ENCODE results near the gene SEC14L5. TPM values are rescaled to one million over a fixed set of nuclear protein-coding genes. Genes with fewer than 3 reads are reported as not detected.
"Not testable (repeated sequence)": the region's sequence is repeated elsewhere in the genome, so short reads cannot be mapped to it uniquely, and the experiment has no call there.

SEC14L5 gene
- polyA plus RNA-seq, 3 donors from 2014 or later = not detected

DNA sequence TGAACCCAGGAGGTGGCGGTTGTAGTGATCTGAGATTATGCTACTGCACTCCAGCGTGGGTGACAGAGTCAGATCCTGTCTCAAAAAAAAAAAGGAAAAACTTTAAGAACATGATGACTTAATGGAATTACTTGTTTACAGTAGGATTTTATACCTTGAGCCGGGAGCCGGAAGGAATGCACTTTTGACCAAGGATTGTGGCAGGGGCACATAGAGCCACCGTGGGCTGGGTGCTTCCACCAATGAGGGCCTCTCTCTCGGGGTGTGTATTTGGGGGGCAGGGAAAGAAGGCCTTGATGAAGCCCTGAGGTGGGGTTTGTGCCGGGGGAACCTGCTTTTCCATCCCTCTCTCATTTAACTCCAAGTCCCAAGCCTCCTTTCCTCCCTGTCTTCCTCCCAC lies 82.3 kb downstream of the SEC14L5 start:
- Mint-ChIP-seq H3K27me3 (ENCODE audit: low read depth in 3 of 3) (peaks cover 0 to 1% (median 0%) of the 10 kb centered on the region in 3 donors), H3K9me3 (no peaks in the 10 kb centered on the region), H3K36me3 (peaks cover 0 to 4% (median 0%) of the 10 kb centered on the region in 3 donors), H3K27ac (peak overlapping the region in 1 of 6 donors; percentile 69), H3K4me3 (no peak overlapping the region), H3K4me1 (no peaks in the 10 kb centered on the region)
- no peak for DNase-seq

- Mint-ChIP-seq H3K27me3 (ENCODE audit: low read depth in 3 of 3) (peaks cover 0 to 1% (median 0%) of the 10 kb centered on the region in 3 donors), H3K4me1 (no peaks in the 10 kb centered on the region), H3K36me3 (peaks cover 0 to 4% (median 0%) of the 10 kb centered on the region in 3 donors), H3K4me3 (no peak overlapping the region), H3K27ac (no peak overlapping the region), H3K9me3 (no peaks in the 10 kb centered on the region)
- DNase-seq = no peak
Measured at GRCh38 chr16:5041600-5042133, 83.5 kb downstream of the SEC14L5 start.

- H3K27me3 Mint-ChIP-seq (ENCODE audit: low read depth in 3 of 3) = peaks cover 0 to 2% (median 1%) of the 10 kb centered on the region in 3 donors
- H3K4me1 Mint-ChIP-seq = no peaks in the 10 kb centered on the region
- H3K27ac Mint-ChIP-seq = no peak overlapping the region
- no peak for DNase-seq
- H3K36me3 Mint-ChIP-seq = peaks cover 0 to 4% (median 0%) of the 10 kb centered on the region in 3 donors
- no peak overlapping the region for H3K4me3 Mint-ChIP-seq
- no peaks in the 10 kb centered on the region for H3K9me3 Mint-ChIP-seq
Measured at GRCh38 chr16:5042574-5043171, 84.5 kb downstream of the SEC14L5 start.

DNA sequence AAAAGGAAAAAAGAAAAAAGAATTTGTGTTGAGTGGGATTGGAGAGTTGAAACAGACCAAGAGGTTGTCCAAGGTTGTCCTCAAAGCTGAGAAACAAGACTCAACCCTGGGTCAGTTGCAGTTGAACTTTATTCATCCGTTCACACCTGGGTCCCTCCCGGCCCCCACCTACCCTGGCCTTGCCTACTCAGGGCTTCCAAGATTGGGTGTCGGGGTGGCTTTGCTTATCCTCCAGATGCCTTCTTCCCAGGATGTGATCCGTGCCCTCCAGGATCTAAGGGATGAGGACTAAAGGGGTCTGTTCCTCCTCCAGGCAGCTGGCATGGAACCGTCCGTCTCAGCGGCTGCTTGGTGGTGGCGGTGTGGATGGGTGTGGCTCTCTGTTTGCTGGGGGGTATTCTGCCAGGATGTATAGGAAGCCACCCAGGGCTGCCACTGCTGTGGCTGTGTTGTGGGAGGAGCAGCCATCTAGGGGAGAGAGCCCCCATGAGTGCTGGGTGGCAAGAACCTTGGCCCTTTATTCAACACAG lies 85.9 kb downstream of the SEC14L5 start:
- H3K27ac Mint-ChIP-seq = no peak overlapping the region
- H3K9me3 Mint-ChIP-seq = no peaks in the 10 kb centered on the region

DNA sequence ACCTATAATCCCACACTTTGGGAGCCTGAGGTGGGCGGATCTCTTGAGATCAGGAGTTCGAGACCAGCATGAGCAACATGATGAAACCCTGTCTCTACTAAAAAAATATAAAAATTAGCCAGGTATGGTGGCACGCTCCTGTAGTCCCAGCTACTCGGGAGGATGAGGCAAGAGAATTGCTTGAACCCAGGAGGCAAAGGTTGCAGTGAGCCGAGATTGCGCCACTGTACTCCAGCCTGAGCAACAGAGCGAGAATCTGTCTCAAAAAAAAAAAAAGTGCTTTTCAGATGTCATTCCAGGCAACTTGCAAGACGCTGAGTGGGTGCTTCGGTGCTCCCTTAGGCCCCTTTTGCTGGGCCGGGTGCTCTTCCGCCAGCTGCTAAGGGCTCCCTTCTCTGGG lies 86.5 kb downstream of the SEC14L5 start:
- not testable (repeated sequence) for H3K9me3 Mint-ChIP-seq; H3K4me1 Mint-ChIP-seq; H3K4me3 Mint-ChIP-seq; H3K36me3 Mint-ChIP-seq; DNase-seq; H3K27me3 Mint-ChIP-seq (ENCODE audit: low read depth in 3 of 3); H3K27ac Mint-ChIP-seq

More for the DNA sequence above, 85.9 kb downstream of the SEC14L5 start:
- Mint-ChIP-seq H3K4me3 (no peak overlapping the region), H3K27me3 (ENCODE audit: low read depth in 3 of 3) (peaks cover 1 to 5% (median 2%) of the 10 kb centered on the region in 3 donors), H3K4me1 (no peaks in the 10 kb centered on the region), H3K36me3 (peaks cover 0 to 4% (median 0%) of the 10 kb centered on the region in 3 donors)
- DNase-seq = no peak

DNA sequence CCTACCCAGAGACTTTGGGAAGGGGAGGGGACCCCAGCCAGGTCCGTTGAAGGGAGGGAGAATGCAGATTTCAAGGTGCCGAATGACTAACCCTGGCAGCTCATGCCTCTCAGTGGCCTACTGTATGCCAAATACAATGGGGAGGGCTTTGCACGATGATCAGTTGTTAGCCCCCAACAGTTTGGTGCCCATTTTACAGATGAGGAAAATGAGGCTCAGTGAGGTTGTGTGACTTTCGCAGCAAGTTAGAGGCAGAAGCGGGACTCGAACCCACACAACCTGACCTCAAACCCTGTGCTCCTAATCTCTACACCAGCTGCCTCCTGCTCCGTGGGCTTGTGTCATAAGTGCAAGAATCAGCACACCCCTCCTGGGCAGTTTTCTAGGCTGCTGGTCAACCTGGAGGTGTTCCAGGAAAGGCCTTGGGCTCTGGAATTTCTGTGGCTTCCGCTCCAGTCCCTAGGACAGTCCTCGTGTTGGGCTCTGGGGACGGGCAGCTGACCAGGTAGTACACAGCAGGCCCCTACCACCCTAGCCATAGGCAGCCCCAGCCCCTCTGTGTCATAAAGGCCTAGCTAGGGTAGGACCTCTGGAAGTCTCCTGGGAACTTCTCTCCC lies 87.5 kb downstream of the SEC14L5 start:
- H3K27me3 Mint-ChIP-seq (ENCODE audit: low read depth in 3 of 3) = peaks cover 2 to 5% (median 2%) of the 10 kb centered on the region in 3 donors
- DNase-seq = no peak
- H3K4me1 Mint-ChIP-seq = no peaks in the 10 kb centered on the region

GRCh38 chr16:5046914-5047313 lies 88.8 kb downstream of the SEC14L5 start:
- Mint-ChIP-seq H3K36me3 (no peaks in the 10 kb centered on the region), H3K4me3 (no peak overlapping the region), H3K9me3 (no peaks in the 10 kb centered on the region), H3K27me3 (ENCODE audit: low read depth in 3 of 3) (peaks cover 2 to 5% (median 4%) of the 10 kb centered on the region in 3 donors), H3K4me1 (no peaks in the 10 kb centered on the region), H3K27ac (no peak overlapping the region)
- no peak for DNase-seq

More for the DNA sequence above, 87.5 kb downstream of the SEC14L5 start:
- no peaks in the 10 kb centered on the region for H3K9me3 Mint-ChIP-seq
- no peaks in the 10 kb centered on the region for H3K36me3 Mint-ChIP-seq
- H3K27ac Mint-ChIP-seq = no peak overlapping the region
- no peak overlapping the region for H3K4me3 Mint-ChIP-seq

DNA sequence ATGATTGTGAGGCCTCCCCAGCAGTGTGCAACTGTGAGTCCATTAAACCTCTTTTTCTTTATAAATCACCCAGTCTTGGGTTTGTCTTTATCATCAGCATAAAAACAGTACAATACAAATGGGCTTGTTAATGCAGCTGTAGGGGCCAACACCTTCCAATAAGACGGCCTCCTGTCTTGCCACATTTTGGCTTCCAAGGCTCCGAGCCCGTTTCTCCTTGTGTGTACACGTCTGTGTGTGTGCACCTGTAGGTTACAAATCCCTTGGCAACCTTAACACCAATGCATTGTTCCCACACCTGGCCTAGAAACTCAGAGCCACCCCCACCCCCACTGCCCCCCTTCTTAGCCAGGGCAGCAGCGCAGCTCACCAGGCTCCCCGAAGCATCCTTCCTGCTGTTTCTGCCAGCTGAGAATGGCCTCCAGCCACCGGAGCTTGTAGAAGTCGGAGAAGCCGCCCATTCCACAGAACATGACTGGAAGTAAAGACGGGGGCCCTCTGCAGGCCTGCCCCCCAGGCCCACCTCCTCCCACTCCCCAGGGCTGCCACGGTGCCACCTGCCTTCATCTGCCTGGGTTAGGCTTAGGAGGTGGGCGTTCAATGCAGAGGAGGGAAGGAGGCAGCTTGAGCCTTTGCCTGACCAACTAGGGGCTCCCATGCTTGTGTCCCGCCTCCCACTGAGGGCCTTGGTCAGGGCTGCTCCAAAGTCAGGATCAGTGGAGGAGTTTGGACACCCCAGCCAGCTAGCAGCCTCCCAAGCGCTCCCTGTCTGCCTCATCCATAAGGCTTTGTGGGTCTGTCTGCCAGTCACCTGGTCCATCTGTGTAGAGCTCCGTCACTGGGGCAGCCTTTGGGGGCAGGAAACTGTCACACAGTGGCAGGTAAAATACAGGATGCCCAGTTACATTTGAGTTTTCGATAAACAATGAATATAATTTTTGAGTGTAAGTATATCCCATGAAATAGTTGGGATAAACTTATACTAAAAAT lies 97.0 kb downstream of the SEC14L5 start:
- no peak for DNase-seq
- Mint-ChIP-seq H3K27ac (no peak overlapping the region), H3K4me1 (no peaks in the 10 kb centered on the region), H3K36me3 (no peaks in the 10 kb centered on the region), H3K4me3 (no peak overlapping the region), H3K27me3 (ENCODE audit: low read depth in 3 of 3) (peaks cover 2 to 3% (median 2%) of the 10 kb centered on the region in 3 donors), H3K9me3 (no peaks in the 10 kb centered on the region)

- H3K4me1 Mint-ChIP-seq = no peaks in the 10 kb centered on the region
- H3K27ac Mint-ChIP-seq = no peak overlapping the region
- H3K36me3 Mint-ChIP-seq = no peaks in the 10 kb centered on the region
- no peak overlapping the region for H3K4me3 Mint-ChIP-seq
- H3K9me3 Mint-ChIP-seq = no peaks in the 10 kb centered on the region
- peaks cover 2 to 4% (median 3%) of the 10 kb centered on the region in 3 donors for H3K27me3 Mint-ChIP-seq (ENCODE audit: low read depth in 3 of 3)
- DNase-seq = peak in 2 of 3 donors; percentile 6 to 22
Measured at GRCh38 chr16:5056352-5056751, 98.2 kb downstream of the SEC14L5 start.

GRCh38 chr16:5058476-5058875 lies 100.3 kb downstream of the SEC14L5 start:
- no peak overlapping the region for H3K4me3 Mint-ChIP-seq
- DNase-seq = no peak
- no peaks in the 10 kb centered on the region for H3K9me3 Mint-ChIP-seq
- H3K36me3 Mint-ChIP-seq = no peaks in the 10 kb centered on the region
- H3K27ac Mint-ChIP-seq = no peak overlapping the region
- H3K27me3 Mint-ChIP-seq (ENCODE audit: low read depth in 3 of 3) = peaks cover 2 to 7% (median 4%) of the 10 kb centered on the region in 3 donors
- H3K4me1 Mint-ChIP-seq = no peaks in the 10 kb centered on the region

DNA sequence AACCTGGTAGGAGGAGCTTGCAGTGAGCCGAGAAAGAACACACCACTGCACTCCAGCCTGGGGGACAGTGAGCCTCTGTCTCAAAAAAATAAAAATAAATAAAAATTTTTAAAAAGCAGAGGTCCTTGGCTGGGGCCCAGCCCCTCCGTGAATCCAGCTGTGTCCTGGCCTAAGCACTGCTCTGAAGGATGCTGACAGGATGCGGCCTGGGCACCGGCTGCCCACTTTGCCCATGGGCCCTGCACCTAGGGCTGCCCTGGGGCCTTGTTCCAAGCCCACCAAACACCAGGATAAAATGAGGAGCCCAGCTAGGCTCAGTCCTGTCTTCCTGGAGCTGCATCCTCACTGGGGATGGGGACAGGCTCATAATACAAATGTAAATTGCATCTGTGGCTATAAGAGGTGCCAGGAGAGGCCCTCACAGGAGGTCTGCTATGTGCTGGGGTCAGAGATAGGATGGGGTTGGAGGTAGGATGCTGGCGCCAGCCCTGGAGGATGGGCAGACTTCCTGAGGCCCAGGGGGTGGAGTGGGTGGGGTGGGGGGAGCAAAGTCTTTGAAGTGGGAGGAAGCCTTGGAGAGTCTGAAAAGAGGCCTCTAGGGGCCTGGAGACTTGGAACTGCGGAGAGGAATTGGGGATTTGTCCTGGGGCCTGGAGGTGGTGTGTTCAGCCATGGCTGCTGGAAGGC lies 101.4 kb downstream of the SEC14L5 start:
- Mint-ChIP-seq H3K36me3 (no peaks in the 10 kb centered on the region), H3K4me3 (no peak overlapping the region), H3K4me1 (no peaks in the 10 kb centered on the region), H3K27ac (no peak overlapping the region), H3K9me3 (no peaks in the 10 kb centered on the region), H3K27me3 (ENCODE audit: low read depth in 3 of 3) (peaks cover 2 to 7% (median 4%) of the 10 kb centered on the region in 3 donors)
- DNase-seq = no peak

GRCh38 chr16:5060073-5060641 lies 102.0 kb downstream of the SEC14L5 start:
- H3K27ac Mint-ChIP-seq = no peak overlapping the region
- no peak overlapping the region for H3K4me3 Mint-ChIP-seq
- no peak for DNase-seq
- no peaks in the 10 kb centered on the region for H3K4me1 Mint-ChIP-seq
- peaks cover 0 to 7% (median 4%) of the 10 kb centered on the region in 3 donors for H3K27me3 Mint-ChIP-seq (ENCODE audit: low read depth in 3 of 3)
- no peaks in the 10 kb centered on the region for H3K36me3 Mint-ChIP-seq
- H3K9me3 Mint-ChIP-seq = no peaks in the 10 kb centered on the region

- H3K4me3 Mint-ChIP-seq = no peak overlapping the region
- H3K36me3 Mint-ChIP-seq = no peaks in the 10 kb centered on the region
- H3K27ac Mint-ChIP-seq = peak overlapping the region in 1 of 6 donors; percentile 46
- H3K9me3 Mint-ChIP-seq = no peaks in the 10 kb centered on the region
- peaks cover 0 to 7% (median 4%) of the 10 kb centered on the region in 3 donors for H3K27me3 Mint-ChIP-seq (ENCODE audit: low read depth in 3 of 3)
- H3K4me1 Mint-ChIP-seq = no peaks in the 10 kb centered on the region
- no peak for DNase-seq
Measured at GRCh38 chr16:5062051-5062450, 103.9 kb downstream of the SEC14L5 start.
